ENCODE data around the gene ZC3H12D. TPM values are rescaled to one million over a fixed set of nuclear protein-coding genes. Genes with fewer than 3 reads are reported as not detected.

The ZC3H12D gene
- total and polyA plus RNA-seq, 11 donors: 0.14 to 3.0 (median 0.42) TPM

DNA sequence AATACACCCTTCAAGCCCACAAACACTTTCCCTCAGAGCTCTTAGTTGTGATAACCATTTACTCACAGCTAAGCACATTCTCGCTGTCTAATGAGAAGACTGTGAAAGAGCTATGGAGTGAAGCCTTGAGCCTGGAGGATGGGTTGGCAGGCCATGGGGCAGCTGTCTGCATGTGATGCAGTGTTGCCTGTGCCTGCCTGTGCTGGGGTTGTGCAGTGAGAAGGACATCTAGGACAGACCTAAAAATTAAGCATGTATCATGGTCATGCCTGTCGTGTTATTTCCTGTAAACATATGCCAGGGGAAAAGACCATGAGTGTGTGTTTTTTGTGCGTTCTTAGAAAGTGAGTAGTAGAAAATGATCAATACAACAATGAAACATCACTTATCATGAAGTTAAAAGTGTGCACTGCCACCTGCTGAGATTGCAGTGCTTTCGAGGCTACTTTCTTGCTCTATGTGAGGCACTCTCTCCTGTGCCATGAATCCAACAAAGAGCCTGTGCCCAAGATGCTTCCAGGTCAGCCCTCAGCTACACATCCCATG lies 8.1 kb upstream of the ZC3H12D start:
- Histone ChIP-seq H3K27me3 (no peaks in the 10 kb centered on the region), H3K9me3 (no peaks in the 10 kb centered on the region), H3K27ac (no peak overlapping the region), H3K4me1 (peaks cover 0 to 3% (median 0%) of the 10 kb centered on the region in 12 donors), H3K4me3 (no peak overlapping the region), H3K36me3 (no peaks in the 10 kb centered on the region)
- intact Hi-C loops (cut with DNase I): no loop called here
- WGBS, 4 donors: 90 to 95% (median 94%) methylated on average over 4 of the region's 4 CpGs
- TF ChIP-seq POLR2A (IDR thresholded peaks at IDR 0.05) (no peak), CTCF (IDR thresholded peaks at IDR 0.05) (no peak)
- no peak for DNase-seq
- no peak for ATAC-seq

GRCh38 chr6:149489967-149490366 lies 5.2 kb upstream of the ZC3H12D start:
- peaks cover 0 to 16% (median 7%) of the 10 kb centered on the region in 12 donors for H3K4me1 ChIP-seq
- no peak for TF ChIP-seq POLR2A (IDR thresholded peaks at IDR 0.05)
- no peak for TF ChIP-seq CTCF (IDR thresholded peaks at IDR 0.05)
- no peak overlapping the region for H3K27ac ChIP-seq
- H3K27me3 ChIP-seq: no peaks in the 10 kb centered on the region
- ATAC-seq (no peak), DNase-seq (no peak)
- H3K36me3 ChIP-seq: no peaks in the 10 kb centered on the region
- WGBS, 4 donors: 91 to 97% (median 94%) methylated on average over 4 of the region's 4 CpGs
- H3K9me3 ChIP-seq: no peaks in the 10 kb centered on the region
- H3K4me3 ChIP-seq: no peak overlapping the region
- intact Hi-C loops (cut with DNase I): no loop called here

GRCh38 chr6:149488815-149489214 lies 4.0 kb upstream of the ZC3H12D start:
- Histone ChIP-seq H3K36me3 (no peaks in the 10 kb centered on the region), H3K9me3 (no peaks in the 10 kb centered on the region), H3K4me3 (no peak overlapping the region), H3K27ac (no peak overlapping the region), H3K27me3 (no peaks in the 10 kb centered on the region), H3K4me1 (peaks cover 0 to 24% (median 15%) of the 10 kb centered on the region in 12 donors)
- 54 to 88% (median 60%) methylated on average over 3 of the region's 3 CpGs for whole genome bisulfite sequencing, 4 donors
- no peak for ATAC-seq
- TF ChIP-seq CTCF (IDR thresholded peaks at IDR 0.05) (no peak), POLR2A (IDR thresholded peaks at IDR 0.05) (no peak)
- DNase-seq: no peak
- intact Hi-C loops (cut with DNase I): no loop called here

GRCh38 chr6:149487316-149487715 lies 2.5 kb upstream of the ZC3H12D start:
- 93 to 95% (median 94%) methylated on average over 4 of the region's 4 CpGs for WGBS, 4 donors
- TF ChIP-seq POLR2A (IDR thresholded peaks at IDR 0.05) (no peak), CTCF (IDR thresholded peaks at IDR 0.05) (no peak)

More at GRCh38 chr6:149487316-149487715, 2.5 kb upstream of the ZC3H12D start:
- Histone ChIP-seq H3K27me3 (no peaks in the 10 kb centered on the region), H3K4me3 (no peak overlapping the region), H3K4me1 (peaks cover 0 to 39% (median 21%) of the 10 kb centered on the region in 12 donors), H3K27ac (no peak overlapping the region), H3K36me3 (no peaks in the 10 kb centered on the region), H3K9me3 (no peaks in the 10 kb centered on the region)
- ATAC-seq (no peak), DNase-seq (no peak)
- intact Hi-C loops (cut with DNase I): no loop called here

Data from heart left ventricle (tissue), 16 donors.